ENCODE results near the gene CD300LB. TPM values are rescaled to one million over a fixed set of nuclear protein-coding genes. Genes with fewer than 3 reads are reported as not detected.
"Not testable (repeated sequence)": the region's sequence is repeated elsewhere in the genome, so short reads cannot be mapped to it uniquely, and the experiment has no call there.

CD300LB gene
- total RNA-seq, 4 donors from 2014 or later, result 0.41 TPM; not detected in 3

GRCh38 chr17:74520016-74520434 is 11.2 kb downstream of the CD300LB start:
- WGBS, 2 donors (ENCODE audit: low coverage in 1 of 2), result 51 to 63% methylated on average over 3 of the region's 3 CpGs
- no peaks in the 10 kb centered on the region for H3K27me3 ChIP-seq
- intact Hi-C loops (cut with DNase I; ENCODE audit: low total_unique reads), result no loop called here
- TF ChIP-seq POLR2AphosphoS5 (IDR thresholded peaks at IDR 0.05), result no peak
- TF ChIP-seq EP300 (IDR thresholded peaks at IDR 0.05; ENCODE audit: low read depth), result no peak
- H3K36me3 ChIP-seq, result no peaks in the 10 kb centered on the region
- H3K4me1 ChIP-seq, result no peaks in the 10 kb centered on the region
- in situ Hi-C loops (cut with MboI; ENCODE audit: low pct_ligation_motif_present in 1 of 4, low pct_unique_long_range_greater_than_20kb in 1 of 4, low sequenced_read_pairs in 3 of 4), result no loop called here
- no peak overlapping the region for H3K4me3 ChIP-seq
- peak; percentile 16 for DNase-seq
- H3K27ac ChIP-seq, result peak overlapping the region in 3 of 4 donors; percentile 10 to 46 (median 35)
- H3K9me3 ChIP-seq, result no peaks in the 10 kb centered on the region

GRCh38 chr17:74518413-74518981 is 12.8 kb downstream of the CD300LB start:
- 82 to 84% methylated on average over 5 to 6 of the region's 6 CpGs for whole genome bisulfite sequencing, 2 donors (ENCODE audit: low coverage in 1 of 2)
- not testable (repeated sequence) for DNase-seq

GRCh38 chr17:74516561-74517328 is 14.5 kb downstream of the CD300LB start:
- in situ Hi-C loops (cut with MboI; ENCODE audit: low pct_ligation_motif_present in 1 of 4, low pct_unique_long_range_greater_than_20kb in 1 of 4, low sequenced_read_pairs in 3 of 4) (no loop called here), intact Hi-C loops (cut with DNase I; ENCODE audit: low total_unique reads) (no loop called here)
- no peak for TF ChIP-seq EP300 (IDR thresholded peaks at IDR 0.05; ENCODE audit: low read depth)
- no peak for TF ChIP-seq CTCF (IDR thresholded peaks at IDR 0.05)
- TF ChIP-seq POLR2AphosphoS5 (IDR thresholded peaks at IDR 0.05), result no peak
- TF ChIP-seq POLR2A (IDR thresholded peaks at IDR 0.05), result no peak
- Histone ChIP-seq H3K4me1 (no peaks in the 10 kb centered on the region), H3K9me3 (no peaks in the 10 kb centered on the region), H3K4me3 (no peak overlapping the region), H3K27me3 (peaks cover 5% of the 10 kb centered on the region), H3K36me3 (no peaks in the 10 kb centered on the region), H3K27ac (no peak overlapping the region)
- DNase-seq, result no peak
- 68% methylated on average over 3 of the region's 3 CpGs; no CpG with 5 or more reads in 1 of the 2 donors for WGBS, 2 donors (ENCODE audit: low coverage in 1 of 2)

More at GRCh38 chr17:74518413-74518981, 12.8 kb downstream of the CD300LB start:
- in situ Hi-C loops (cut with MboI; ENCODE audit: low pct_ligation_motif_present in 1 of 4, low pct_unique_long_range_greater_than_20kb in 1 of 4, low sequenced_read_pairs in 3 of 4); H3K9me3 ChIP-seq; H3K4me3 ChIP-seq; H3K36me3 ChIP-seq; intact Hi-C loops (cut with DNase I; ENCODE audit: low total_unique reads); H3K27ac ChIP-seq; H3K27me3 ChIP-seq; H3K4me1 ChIP-seq: not testable (repeated sequence)

GRCh38 chr17:74515941-74516340 is 15.3 kb downstream of the CD300LB start:
- in situ Hi-C loops (cut with MboI; ENCODE audit: low pct_ligation_motif_present in 1 of 4, low pct_unique_long_range_greater_than_20kb in 1 of 4, low sequenced_read_pairs in 3 of 4), result no loop called here
- Histone ChIP-seq H3K4me3 (no peak overlapping the region), H3K36me3 (no peaks in the 10 kb centered on the region), H3K4me1 (no peaks in the 10 kb centered on the region), H3K9me3 (no peaks in the 10 kb centered on the region), H3K27ac (no peak overlapping the region), H3K27me3 (peaks cover 7% of the 10 kb centered on the region)
- intact Hi-C loops (cut with DNase I; ENCODE audit: low total_unique reads), result no loop called here
- 74 to 75% methylated on average over 4 of the region's 4 CpGs for WGBS, 2 donors (ENCODE audit: low coverage in 1 of 2)
- TF ChIP-seq POLR2AphosphoS5 (IDR thresholded peaks at IDR 0.05) (no peak), CTCF (IDR thresholded peaks at IDR 0.05) (no peak), POLR2A (IDR thresholded peaks at IDR 0.05) (no peak), EP300 (IDR thresholded peaks at IDR 0.05; ENCODE audit: low read depth) (no peak)
- no peak for DNase-seq

- no peak overlapping the region for H3K4me3 ChIP-seq
- no peak for DNase-seq
- intact Hi-C loops (cut with DNase I; ENCODE audit: low total_unique reads) (no loop called here), in situ Hi-C loops (cut with MboI; ENCODE audit: low pct_ligation_motif_present in 1 of 4, low pct_unique_long_range_greater_than_20kb in 1 of 4, low sequenced_read_pairs in 3 of 4) (no loop called here)
- no peaks in the 10 kb centered on the region for H3K36me3 ChIP-seq
- peaks cover 13% of the 10 kb centered on the region for H3K27me3 ChIP-seq
- no peak for TF ChIP-seq POLR2A (IDR thresholded peaks at IDR 0.05)
- TF ChIP-seq EP300 (IDR thresholded peaks at IDR 0.05; ENCODE audit: low read depth), result no peak
- no peak for TF ChIP-seq CTCF (IDR thresholded peaks at IDR 0.05)
- TF ChIP-seq POLR2AphosphoS5 (IDR thresholded peaks at IDR 0.05), result no peak
- WGBS, 2 donors (ENCODE audit: low coverage in 1 of 2), result 88 to 93% methylated on average over 9 to 10 of the region's 10 CpGs
- no peaks in the 10 kb centered on the region for H3K9me3 ChIP-seq
- H3K4me1 ChIP-seq, result no peaks in the 10 kb centered on the region
- H3K27ac ChIP-seq, result no peak overlapping the region
Measured at GRCh38 chr17:74514632-74515334, 16.5 kb downstream of the CD300LB start.

Measured in transverse colon (tissue), 4 donors.